GM18499 (cell line): Measurements from ENCODE around the gene PSMD3.

Source experiments
- ATAC-seq: cut with Tn5 transposase; IDR thresholded peaks from one replicate; pipeline ENCODE4 v1.9.1; 2021; ENCODE audit warnings: moderate number of reproducible peaks; ENCODE audit not compliant: insufficient read depth, unreplicated experiment

The PSMD3 gene

GRCh38 chr17:40038882-40039513 is 58.4 kb downstream of the PSMD3 start:
- ATAC-seq: no peak

GRCh38 chr17:40041196-40041595 is 60.6 kb downstream of the PSMD3 start:
- ATAC-seq: no peak
